ENCODE measurements around the gene APOA4. TPM values are rescaled to one million over a fixed set of nuclear protein-coding genes. Genes with fewer than 3 reads are reported as not detected.
A peak's percentile ranks its signal among the peaks of the same experiment; 100 is the strongest.

APOA4 gene
- total and polyA plus RNA-seq, 2 of the 13 experiments (the other 11 are each of a cell fraction or from before 2014, with no cell fraction given) = 3.8 to 7.2 TPM

GRCh38 chr11:116829525-116830183 is 6.5 kb upstream of the APOA4 start, which contains the start of gene APOC3 (continued):
- TF ChIP-seq NCOR1 (IDR thresholded peaks at IDR 0.05; ENCODE audit: borderline replicate concordance, low read length) = peak; percentile 91
- TF ChIP-seq ERF (CRISPR knock-in tag; IDR thresholded peaks at IDR 0.05) = peak; percentile 58
- no peak; the same call in 1 of the 2 replicates for TF ChIP-seq ZNF614 (CRISPR knock-in tag; IDR thresholded peaks at IDR 0.05; ENCODE audit: borderline replicate concordance)
- TF ChIP-seq ZNF709 (CRISPR knock-in tag; IDR thresholded peaks at IDR 0.05) = peak; percentile 17; the same call in 1 of the 2 replicates
- TF ChIP-seq, protein P1, sequence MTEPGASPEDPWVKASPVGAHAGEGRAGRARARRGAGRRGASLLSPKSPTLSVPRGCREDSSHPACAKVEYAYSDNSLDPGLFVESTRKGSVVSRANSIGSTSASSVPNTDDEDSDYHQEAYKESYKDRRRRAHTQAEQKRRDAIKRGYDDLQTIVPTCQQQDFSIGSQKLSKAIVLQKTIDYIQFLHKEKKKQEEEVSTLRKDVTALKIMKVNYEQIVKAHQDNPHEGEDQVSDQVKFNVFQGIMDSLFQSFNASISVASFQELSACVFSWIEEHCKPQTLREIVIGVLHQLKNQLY (CRISPR knock-in tag; IDR thresholded peaks at IDR 0.05) = peak; percentile 73; the same call in 1 of the 2 replicates
- TF ChIP-seq, protein P2, sequence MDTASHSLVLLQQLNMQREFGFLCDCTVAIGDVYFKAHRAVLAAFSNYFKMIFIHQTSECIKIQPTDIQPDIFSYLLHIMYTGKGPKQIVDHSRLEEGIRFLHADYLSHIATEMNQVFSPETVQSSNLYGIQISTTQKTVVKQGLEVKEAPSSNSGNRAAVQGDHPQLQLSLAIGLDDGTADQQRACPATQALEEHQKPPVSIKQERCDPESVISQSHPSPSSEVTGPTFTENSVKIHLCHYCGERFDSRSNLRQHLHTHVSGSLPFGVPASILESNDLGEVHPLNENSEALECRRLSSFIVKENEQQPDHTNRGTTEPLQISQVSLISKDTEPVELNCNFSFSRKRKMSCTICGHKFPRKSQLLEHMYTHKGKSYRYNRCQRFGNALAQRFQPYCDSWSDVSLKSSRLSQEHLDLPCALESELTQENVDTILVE (CRISPR knock-in tag; IDR thresholded peaks at IDR 0.05) = no peak
- TF ChIP-seq ZFP36L2 (CRISPR knock-in tag; IDR thresholded peaks at IDR 0.05) = no peak
- peak; percentile 81; the same call in 1 of the 2 replicates for TF ChIP-seq ZNF414 (CRISPR knock-in tag; IDR thresholded peaks at IDR 0.05)
- peak; percentile 75 for TF ChIP-seq ZFX (CRISPR knock-in tag; IDR thresholded peaks at IDR 0.05; ENCODE audit: low read depth)
- no peak; the same call in 1 of the 2 replicates for TF ChIP-seq KAT8 (CRISPR knock-in tag; IDR thresholded peaks at IDR 0.05)
- no peak for TF ChIP-seq RELA (CRISPR knock-in tag; IDR thresholded peaks at IDR 0.05)
- no peak for TF ChIP-seq PRPF4 (IDR thresholded peaks at IDR 0.05; ENCODE audit: low read depth, low read length, poor library complexity, severe bottlenecking)
- peak; percentile 11; the same call in 1 of the 2 replicates for TF ChIP-seq ZBTB3 (CRISPR knock-in tag; IDR thresholded peaks at IDR 0.05; ENCODE audit: borderline replicate concordance, low read depth)
- TF ChIP-seq ZIK1 (CRISPR knock-in tag; IDR thresholded peaks at IDR 0.05; ENCODE audit: borderline replicate concordance, low read depth) = no peak
- no peak for TF ChIP-seq ZNF615 (CRISPR knock-in tag; IDR thresholded peaks at IDR 0.05; ENCODE audit: borderline replicate concordance)
- TF ChIP-seq ZNF839 (CRISPR knock-in tag; IDR thresholded peaks at IDR 0.05; ENCODE audit: borderline replicate concordance) = no peak
- no peak for TF ChIP-seq MED13 (CRISPR knock-in tag; IDR thresholded peaks at IDR 0.05)
- TF ChIP-seq, protein P3, sequence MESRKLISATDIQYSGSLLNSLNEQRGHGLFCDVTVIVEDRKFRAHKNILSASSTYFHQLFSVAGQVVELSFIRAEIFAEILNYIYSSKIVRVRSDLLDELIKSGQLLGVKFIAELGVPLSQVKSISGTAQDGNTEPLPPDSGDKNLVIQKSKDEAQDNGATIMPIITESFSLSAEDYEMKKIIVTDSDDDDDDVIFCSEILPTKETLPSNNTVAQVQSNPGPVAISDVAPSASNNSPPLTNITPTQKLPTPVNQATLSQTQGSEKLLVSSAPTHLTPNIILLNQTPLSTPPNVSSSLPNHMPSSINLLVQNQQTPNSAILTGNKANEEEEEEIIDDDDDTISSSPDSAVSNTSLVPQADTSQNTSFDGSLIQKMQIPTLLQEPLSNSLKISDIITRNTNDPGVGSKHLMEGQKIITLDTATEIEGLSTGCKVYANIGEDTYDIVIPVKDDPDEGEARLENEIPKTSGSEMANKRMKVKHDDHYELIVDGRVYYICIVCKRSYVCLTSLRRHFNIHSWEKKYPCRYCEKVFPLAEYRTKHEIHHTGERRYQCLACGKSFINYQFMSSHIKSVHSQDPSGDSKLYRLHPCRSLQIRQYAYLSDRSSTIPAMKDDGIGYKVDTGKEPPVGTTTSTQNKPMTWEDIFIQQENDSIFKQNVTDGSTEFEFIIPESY (CRISPR knock-in tag; IDR thresholded peaks at IDR 0.05) = 0 out of 2 replicates have a peak, but pooled peaks have one; percentile 5
- TF ChIP-seq ZNF263 (CRISPR knock-in tag; IDR thresholded peaks at IDR 0.05) = no peak; the same call in 1 of the 2 replicates
- TF ChIP-seq ZBTB7B (CRISPR knock-in tag; IDR thresholded peaks at IDR 0.05) = peak; percentile 71; the same call in 1 of the 2 replicates
- 0 out of 2 replicates have a peak, but pooled peaks have one; percentile 20 for TF ChIP-seq ZNF816 (CRISPR knock-in tag; IDR thresholded peaks at IDR 0.05; ENCODE audit: borderline replicate concordance)
- no peak for TF ChIP-seq JUND (CRISPR knock-in tag; IDR thresholded peaks at IDR 0.05)
- TF ChIP-seq TEAD3 (CRISPR knock-in tag; optimal IDR thresholded peaks at IDR 0.05; ENCODE audit: borderline replicate concordance) = peak; percentile 12
- no peak for TF ChIP-seq NBN (conservative IDR thresholded peaks at IDR 0.05)

Data from HepG2 (cell line).